Amniotic epithelial cell (primary cell): ENCODE results near the gene CSNK1G3.

Source experiments
- DNase-seq: peaks from one replicate; pipeline ENCODE4 v3.0.0-alpha.2; 2010; ENCODE audit warnings: low read depth

CSNK1G3 gene

GRCh38 chr5:123514615-123515355, 2.8 kb downstream of the CSNK1G3 start:
- DNase-seq = no peak

GRCh38 chr5:123515904-123516303, 3.9 kb downstream of the CSNK1G3 start:
- DNase-seq = peak; percentile 24

- no peak for DNase-seq
These were observed 5.5 kb downstream of the CSNK1G3 start for GRCh38 chr5:123517476-123517875.

GRCh38 chr5:123518111-123518510, 6.1 kb downstream of the CSNK1G3 start:
- no peak for DNase-seq

GRCh38 chr5:123520677-123521247, 8.8 kb downstream of the CSNK1G3 start:
- DNase-seq = no peak

- DNase-seq = no peak
These were observed 12.2 kb downstream of the CSNK1G3 start for GRCh38 chr5:123524146-123524545.

- no peak for DNase-seq
These were observed 15.2 kb downstream of the CSNK1G3 start for GRCh38 chr5:123527190-123527589.

- no peak for DNase-seq
These were observed 16.1 kb downstream of the CSNK1G3 start for GRCh38 chr5:123528065-123528464.

- no peak for DNase-seq
These were observed 16.9 kb downstream of the CSNK1G3 start for GRCh38 chr5:123528878-123529277.

GRCh38 chr5:123530728-123531127, 18.8 kb downstream of the CSNK1G3 start:
- DNase-seq = no peak

- no peak for DNase-seq
These were observed 23.7 kb downstream of the CSNK1G3 start for GRCh38 chr5:123535648-123536047.

- DNase-seq = no peak
These were observed 25.3 kb downstream of the CSNK1G3 start for GRCh38 chr5:123537256-123537655.

GRCh38 chr5:123537845-123538244, 25.9 kb downstream of the CSNK1G3 start:
- no peak for DNase-seq

GRCh38 chr5:123538670-123539459, 26.9 kb downstream of the CSNK1G3 start:
- peak; percentile 67 for DNase-seq

- DNase-seq = no peak
These were observed 28.6 kb downstream of the CSNK1G3 start for GRCh38 chr5:123540534-123540933.

- no peak for DNase-seq
These were observed 31.5 kb downstream of the CSNK1G3 start for GRCh38 chr5:123543438-123543837.

- DNase-seq = peak; percentile 44
These were observed 33.5 kb downstream of the CSNK1G3 start for GRCh38 chr5:123545506-123545905.

- DNase-seq = no peak
These were observed 34.7 kb downstream of the CSNK1G3 start for GRCh38 chr5:123546657-123547056.

GRCh38 chr5:123549256-123549904, 37.4 kb downstream of the CSNK1G3 start:
- DNase-seq = no peak

GRCh38 chr5:123554601-123555000, 42.6 kb downstream of the CSNK1G3 start:
- DNase-seq = no peak

GRCh38 chr5:123557907-123558306, 45.9 kb downstream of the CSNK1G3 start:
- no peak for DNase-seq

- no peak for DNase-seq
These were observed 46.9 kb downstream of the CSNK1G3 start for GRCh38 chr5:123558762-123559433.
